Neural progenitor cell (in vitro differentiated cells): ENCODE results near the gene NOC3L. TPM values are rescaled to one million over a fixed set of nuclear protein-coding genes. Genes with fewer than 3 reads are reported as not detected.

ENCODE experiments used
- DNase-seq: peaks from one replicate; pipeline ENCODE4 v3.0.0-alpha.2; 2016; ENCODE audit warnings: low spot score
- H2AFZ ChIP-seq: fragments of 200-600 bp; sonication (generic); replicated peaks from 2 replicates; pipeline ENCODE4 v1.6.1; 2016; ENCODE audit warnings: antibody characterized with exemption
- H3F3A ChIP-seq: fragments of 200-600 bp; sonication (generic); 2 replicates; pipeline ENCODE4 v1.6.1; 2016; ENCODE audit warnings: antibody characterized with exemption, low read depth
- H3K27ac ChIP-seq: fragments of 200-600 bp; sonication (generic); 2 replicates; pipeline ENCODE4 v1.5.1; 2016; ENCODE audit warnings: mild to moderate bottlenecking
- H3K27me3 ChIP-seq: fragments of 200-600 bp; sonication (generic); 2 replicates; pipeline ENCODE4 v1.6.1; 2016; ENCODE audit warnings: mild to moderate bottlenecking, moderate library complexity
- H3K36me3 ChIP-seq: fragments of 200-600 bp; sonication (generic); 2 replicates; pipeline ENCODE4 v1.5.1; 2016
- H3K4me1 ChIP-seq: fragments of 200-600 bp; sonication (generic); 2 replicates; pipeline ENCODE4 v1.6.1; 2016; ENCODE audit warnings: mixed run types
- H3K4me2 ChIP-seq: fragments of 200-600 bp; sonication (generic); 2 replicates; pipeline ENCODE4 v1.6.1; 2016
- H3K4me3 ChIP-seq: fragments of 200-600 bp; sonication (generic); 2 replicates; pipeline ENCODE4 v1.5.1; 2016
- H3K79me2 ChIP-seq: fragments of 200-600 bp; sonication (generic); 2 replicates; pipeline ENCODE4 v1.6.1; 2016; ENCODE audit warnings: low read depth
- H3K9ac ChIP-seq: fragments of 200-600 bp; sonication (generic); 2 replicates; pipeline ENCODE4 v1.6.1; 2016
- H3K9me3 ChIP-seq: fragments of 200-600 bp; sonication (generic); 2 replicates; pipeline ENCODE4 v1.5.1; 2016; ENCODE audit warnings: low read depth
- H4K20me1 ChIP-seq: fragments of 200-600 bp; sonication (generic); 2 replicates; pipeline ENCODE4 v1.6.1; 2016; ENCODE audit warnings: low read depth
- H3K27ac Mint-ChIP-seq: 3 replicates; pipeline ENCODE4 v1.8.0; 2021; ENCODE audit warnings: mixed read lengths
- H3K27me3 Mint-ChIP-seq: 2 replicates; pipeline ENCODE4 v1.8.0; 2022; ENCODE audit warnings: low read depth, mild to moderate bottlenecking, inconsistent platforms, moderate library complexity, mixed read lengths; ENCODE audit not compliant: insufficient read depth
- H3K36me3 Mint-ChIP-seq: 3 replicates; pipeline ENCODE4 v1.8.0; 2021; ENCODE audit warnings: mixed read lengths
- H3K4me1 Mint-ChIP-seq: 3 replicates; pipeline ENCODE4 v1.8.0; 2021; ENCODE audit warnings: mixed read lengths
- H3K4me3 Mint-ChIP-seq: 3 replicates; pipeline ENCODE4 v1.8.0; 2021; ENCODE audit warnings: mild to moderate bottlenecking, moderate library complexity, mixed read lengths
- H3K9me3 Mint-ChIP-seq: 3 replicates; pipeline ENCODE4 v1.8.0; 2020; ENCODE audit warnings: mixed read lengths
- CTCF ChIP-seq: fragments of 200-600 bp; sonication (generic); IDR thresholded peaks from 2 replicates; pipeline ENCODE4 v1.5.1; 2017; ENCODE audit warnings: antibody characterized with exemption, mild to moderate bottlenecking
- EZH2 ChIP-seq: fragments of 200-600 bp; sonication (generic); IDR thresholded peaks from 2 replicates; pipeline ENCODE4 v1.6.1; 2017; ENCODE audit warnings: antibody characterized with exemption, mild to moderate bottlenecking, moderate library complexity
- EZH2phosphoT487 ChIP-seq: fragments of 200-600 bp; sonication (generic); IDR thresholded peaks from 2 replicates; pipeline ENCODE4 v1.6.1; 2017; ENCODE audit warnings: antibody characterized with exemption
- total RNA-seq: library from RNA; depleted of rRNA; stranded (reverse); fragments of >200 nt; gene quantifications from 2 replicates; pipeline ENCODE4 v1.2.3, GENCODE V29; 2015; ENCODE audit warnings: low replicate concordance

The NOC3L gene
- total RNA-seq, 1 donor from 2014 or later, result 49.2 TPM

DNA sequence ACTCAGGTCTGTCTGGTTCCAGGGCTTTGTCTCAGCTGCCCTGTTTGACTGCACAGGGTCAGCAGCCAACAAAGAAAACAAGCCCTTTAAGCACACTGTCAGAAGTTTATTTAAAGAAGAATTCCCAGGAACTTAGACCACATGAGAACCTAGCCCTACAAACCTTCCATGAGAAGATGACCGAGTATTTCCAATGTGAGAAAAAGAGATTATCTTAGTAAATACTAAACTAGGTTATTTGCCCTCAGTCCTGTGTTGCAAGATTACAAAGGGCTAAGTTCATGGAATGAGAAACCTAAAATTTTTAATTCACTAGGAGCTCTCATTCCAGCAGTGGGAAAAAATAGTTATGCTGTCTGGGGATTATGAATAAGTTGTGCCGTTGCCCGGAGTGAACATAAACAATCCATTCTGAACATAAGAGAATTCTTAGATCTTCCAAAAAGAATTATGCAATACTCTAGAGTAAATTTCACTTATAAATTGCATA, 46.7 kb downstream of the NOC3L start:
- H3F3A ChIP-seq, result peaks cover 7% of the 10 kb centered on the region
- Mint-ChIP-seq H3K4me1 (peaks cover 6% of the 10 kb centered on the region), H3K27ac (no peak overlapping the region), H3K9me3 (no peaks in the 10 kb centered on the region), H3K4me3 (no peak overlapping the region), H3K27me3 (peaks cover 2% of the 10 kb centered on the region), H3K36me3 (no peaks in the 10 kb centered on the region)
- no peaks in the 10 kb centered on the region for H3K36me3 ChIP-seq
- DNase-seq, result peak; percentile 23
- H4K20me1 ChIP-seq, result no peaks in the 10 kb centered on the region
- no peak overlapping the region for H2AFZ ChIP-seq
- H3K9ac ChIP-seq, result no peak overlapping the region
- peaks cover 16% of the 10 kb centered on the region for H3K4me1 ChIP-seq
- H3K27ac ChIP-seq, result peak overlapping the region; percentile 65
- no peaks in the 10 kb centered on the region for H3K79me2 ChIP-seq
- H3K4me2 ChIP-seq, result peak overlapping the region; percentile 21
- TF ChIP-seq EZH2 (no peak), CTCF (no peak), EZH2phosphoT487 (no peak)
- H3K9me3 ChIP-seq, result no peaks in the 10 kb centered on the region
- no peaks in the 10 kb centered on the region for H3K27me3 ChIP-seq
- no peak overlapping the region for H3K4me3 ChIP-seq

DNA sequence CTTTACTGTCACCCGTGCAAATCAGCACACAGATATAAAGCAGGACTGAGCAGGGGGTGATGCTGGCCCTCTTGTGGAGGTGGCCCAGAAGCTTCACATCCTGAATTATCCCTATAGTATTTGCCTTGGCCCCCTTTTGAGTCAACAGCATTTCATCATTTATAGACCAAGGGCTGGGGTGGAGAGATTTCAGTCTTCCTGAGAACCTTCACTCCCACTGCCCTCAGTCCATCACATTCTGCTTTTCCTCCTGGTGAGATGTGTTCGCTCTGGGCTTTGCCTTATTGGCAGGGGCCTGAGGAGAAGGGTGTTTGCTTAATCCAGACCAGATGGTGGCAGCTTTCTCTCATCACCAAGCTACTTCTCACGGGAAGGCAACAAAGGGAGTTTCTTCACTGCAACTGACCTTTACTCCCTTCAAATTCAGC, 47.7 kb downstream of the NOC3L start:
- no peak overlapping the region for H3K27ac Mint-ChIP-seq
- no peaks in the 10 kb centered on the region for H3K36me3 ChIP-seq

DNA sequence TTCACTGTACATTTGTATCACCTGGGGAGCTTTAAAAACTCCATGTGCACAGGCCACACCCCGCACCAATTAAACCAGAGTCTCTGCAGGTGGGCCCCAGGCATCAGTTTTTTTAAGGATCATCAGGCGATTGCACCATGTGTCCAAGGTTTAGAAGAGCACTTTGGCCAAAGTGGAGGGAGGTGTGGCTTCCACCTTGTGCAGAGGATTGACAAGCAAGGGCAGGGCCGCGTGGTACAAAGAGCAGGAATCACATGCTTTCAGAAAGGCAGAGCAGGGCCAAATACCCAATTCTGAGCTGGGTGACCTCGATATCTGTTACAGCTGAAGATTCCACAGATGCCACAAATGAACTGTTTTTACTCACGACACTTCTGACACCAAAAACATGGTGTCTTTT, 52.4 kb downstream of the NOC3L start:
- no peaks in the 10 kb centered on the region for H3K27me3 ChIP-seq
- H3K4me2 ChIP-seq, result no peak overlapping the region
- H3K79me2 ChIP-seq, result no peaks in the 10 kb centered on the region
- H3K9me3 Mint-ChIP-seq, result no peaks in the 10 kb centered on the region
- H3K27me3 Mint-ChIP-seq, result peaks cover 5% of the 10 kb centered on the region
- H3K27ac ChIP-seq, result no peak overlapping the region
- H3K9me3 ChIP-seq, result no peaks in the 10 kb centered on the region
- H2AFZ ChIP-seq, result no peak overlapping the region
- H3K4me1 Mint-ChIP-seq, result peaks cover 2% of the 10 kb centered on the region
- no peaks in the 10 kb centered on the region for H3K36me3 ChIP-seq
- no peaks in the 10 kb centered on the region for H4K20me1 ChIP-seq
- no peak overlapping the region for H3K4me3 Mint-ChIP-seq
- no peak overlapping the region for H3K4me3 ChIP-seq
- H3K9ac ChIP-seq, result no peak overlapping the region
- peaks cover 6% of the 10 kb centered on the region for H3K4me1 ChIP-seq
- TF ChIP-seq CTCF (no peak), EZH2phosphoT487 (no peak), EZH2 (no peak)
- no peak for DNase-seq
- H3F3A ChIP-seq, result no peaks in the 10 kb centered on the region
- H3K36me3 Mint-ChIP-seq, result no peaks in the 10 kb centered on the region
- H3K27ac Mint-ChIP-seq, result no peak overlapping the region

More for the DNA sequence above, 47.7 kb downstream of the NOC3L start:
- H3K4me1 Mint-ChIP-seq, result peaks cover 6% of the 10 kb centered on the region
- H3K79me2 ChIP-seq, result no peaks in the 10 kb centered on the region
- no peaks in the 10 kb centered on the region for H3K36me3 Mint-ChIP-seq
- peaks cover 4% of the 10 kb centered on the region for H3K27me3 Mint-ChIP-seq
- no peak overlapping the region for H3K27ac ChIP-seq
- H3K9ac ChIP-seq, result no peak overlapping the region
- no peaks in the 10 kb centered on the region for H3F3A ChIP-seq
- H3K4me3 Mint-ChIP-seq, result no peak overlapping the region
- peak; percentile 38 for DNase-seq
- no peak for TF ChIP-seq EZH2phosphoT487
- TF ChIP-seq CTCF, result no peak
- TF ChIP-seq EZH2, result no peak
- H4K20me1 ChIP-seq, result no peaks in the 10 kb centered on the region
- H3K9me3 Mint-ChIP-seq, result no peaks in the 10 kb centered on the region
- no peaks in the 10 kb centered on the region for H3K27me3 ChIP-seq
- no peak overlapping the region for H2AFZ ChIP-seq
- no peak overlapping the region for H3K4me2 ChIP-seq
- no peak overlapping the region for H3K4me3 ChIP-seq
- no peaks in the 10 kb centered on the region for H3K9me3 ChIP-seq
- peaks cover 16% of the 10 kb centered on the region for H3K4me1 ChIP-seq
